Neural progenitor cell (in vitro differentiated cells): ENCODE measurements around the gene ZSWIM5. TPM values are rescaled to one million over a fixed set of nuclear protein-coding genes. Genes with fewer than 3 reads are reported as not detected.

ENCODE experiments used
- DNase-seq: peaks from one replicate; pipeline ENCODE4 v3.0.0-alpha.2; 2016; ENCODE audit warnings: low spot score
- H2AFZ ChIP-seq: fragments of 200-600 bp; sonication (generic); replicated peaks from 2 replicates; pipeline ENCODE4 v1.6.1; 2016; ENCODE audit warnings: antibody characterized with exemption
- H3F3A ChIP-seq: fragments of 200-600 bp; sonication (generic); 2 replicates; pipeline ENCODE4 v1.6.1; 2016; ENCODE audit warnings: antibody characterized with exemption, low read depth
- H3K27ac ChIP-seq: fragments of 200-600 bp; sonication (generic); 2 replicates; pipeline ENCODE4 v1.5.1; 2016; ENCODE audit warnings: mild to moderate bottlenecking
- H3K27me3 ChIP-seq: fragments of 200-600 bp; sonication (generic); 2 replicates; pipeline ENCODE4 v1.6.1; 2016; ENCODE audit warnings: mild to moderate bottlenecking, moderate library complexity
- H3K36me3 ChIP-seq: fragments of 200-600 bp; sonication (generic); 2 replicates; pipeline ENCODE4 v1.5.1; 2016
- H3K4me1 ChIP-seq: fragments of 200-600 bp; sonication (generic); 2 replicates; pipeline ENCODE4 v1.6.1; 2016; ENCODE audit warnings: mixed run types
- H3K4me2 ChIP-seq: fragments of 200-600 bp; sonication (generic); 2 replicates; pipeline ENCODE4 v1.6.1; 2016
- H3K4me3 ChIP-seq: fragments of 200-600 bp; sonication (generic); 2 replicates; pipeline ENCODE4 v1.5.1; 2016
- H3K79me2 ChIP-seq: fragments of 200-600 bp; sonication (generic); 2 replicates; pipeline ENCODE4 v1.6.1; 2016; ENCODE audit warnings: low read depth
- H3K9ac ChIP-seq: fragments of 200-600 bp; sonication (generic); 2 replicates; pipeline ENCODE4 v1.6.1; 2016
- H3K9me3 ChIP-seq: fragments of 200-600 bp; sonication (generic); 2 replicates; pipeline ENCODE4 v1.5.1; 2016; ENCODE audit warnings: low read depth
- H4K20me1 ChIP-seq: fragments of 200-600 bp; sonication (generic); 2 replicates; pipeline ENCODE4 v1.6.1; 2016; ENCODE audit warnings: low read depth
- H3K27ac Mint-ChIP-seq: 3 replicates; pipeline ENCODE4 v1.8.0; 2021; ENCODE audit warnings: mixed read lengths
- H3K27me3 Mint-ChIP-seq: 2 replicates; pipeline ENCODE4 v1.8.0; 2022; ENCODE audit warnings: low read depth, mild to moderate bottlenecking, inconsistent platforms, moderate library complexity, mixed read lengths; ENCODE audit not compliant: insufficient read depth
- H3K36me3 Mint-ChIP-seq: 3 replicates; pipeline ENCODE4 v1.8.0; 2021; ENCODE audit warnings: mixed read lengths
- H3K4me1 Mint-ChIP-seq: 3 replicates; pipeline ENCODE4 v1.8.0; 2021; ENCODE audit warnings: mixed read lengths
- H3K4me3 Mint-ChIP-seq: 3 replicates; pipeline ENCODE4 v1.8.0; 2021; ENCODE audit warnings: mild to moderate bottlenecking, moderate library complexity, mixed read lengths
- H3K9me3 Mint-ChIP-seq: 3 replicates; pipeline ENCODE4 v1.8.0; 2020; ENCODE audit warnings: mixed read lengths
- CTCF ChIP-seq: fragments of 200-600 bp; sonication (generic); IDR thresholded peaks from 2 replicates; pipeline ENCODE4 v1.5.1; 2017; ENCODE audit warnings: antibody characterized with exemption, mild to moderate bottlenecking
- EZH2 ChIP-seq: fragments of 200-600 bp; sonication (generic); IDR thresholded peaks from 2 replicates; pipeline ENCODE4 v1.6.1; 2017; ENCODE audit warnings: antibody characterized with exemption, mild to moderate bottlenecking, moderate library complexity
- EZH2phosphoT487 ChIP-seq: fragments of 200-600 bp; sonication (generic); IDR thresholded peaks from 2 replicates; pipeline ENCODE4 v1.6.1; 2017; ENCODE audit warnings: antibody characterized with exemption
- total RNA-seq: library from RNA; depleted of rRNA; stranded (reverse); fragments of >200 nt; gene quantifications from 2 replicates; pipeline ENCODE4 v1.2.3, GENCODE V29; 2015; ENCODE audit warnings: low replicate concordance

ZSWIM5 gene
- total RNA-seq, 1 donor from 2014 or later = 5.8 TPM

GRCh38 chr1:45014321-45015028, 191.9 kb downstream of the ZSWIM5 start:
- peaks cover 3% of the 10 kb centered on the region for H3K36me3 Mint-ChIP-seq
- no peaks in the 10 kb centered on the region for H3K9me3 ChIP-seq
- peak overlapping the region; percentile 77 for H3K4me3 Mint-ChIP-seq
- H3K4me3 ChIP-seq = no peak overlapping the region
- H3K4me1 Mint-ChIP-seq = peaks cover 39% of the 10 kb centered on the region
- TF ChIP-seq EZH2phosphoT487 (no peak), CTCF (peak; percentile 96)
- peaks cover 3% of the 10 kb centered on the region for H4K20me1 ChIP-seq
- H3K27ac Mint-ChIP-seq = no peak overlapping the region
- no peaks in the 10 kb centered on the region for H3K36me3 ChIP-seq
- H3K27me3 ChIP-seq = peaks cover 3% of the 10 kb centered on the region
- peaks cover 10% of the 10 kb centered on the region for H3K79me2 ChIP-seq
- no peak overlapping the region for H2AFZ ChIP-seq
- no peak overlapping the region for H3K9ac ChIP-seq
- H3K27me3 Mint-ChIP-seq = peaks cover 2% of the 10 kb centered on the region
- no peaks in the 10 kb centered on the region for H3K9me3 Mint-ChIP-seq
- DNase-seq = peak; percentile 88
- no peak overlapping the region for H3K4me2 ChIP-seq
- H3K27ac ChIP-seq = no peak overlapping the region
- peaks cover 5% of the 10 kb centered on the region for H3K4me1 ChIP-seq
- H3F3A ChIP-seq = peaks cover 7% of the 10 kb centered on the region

DNA sequence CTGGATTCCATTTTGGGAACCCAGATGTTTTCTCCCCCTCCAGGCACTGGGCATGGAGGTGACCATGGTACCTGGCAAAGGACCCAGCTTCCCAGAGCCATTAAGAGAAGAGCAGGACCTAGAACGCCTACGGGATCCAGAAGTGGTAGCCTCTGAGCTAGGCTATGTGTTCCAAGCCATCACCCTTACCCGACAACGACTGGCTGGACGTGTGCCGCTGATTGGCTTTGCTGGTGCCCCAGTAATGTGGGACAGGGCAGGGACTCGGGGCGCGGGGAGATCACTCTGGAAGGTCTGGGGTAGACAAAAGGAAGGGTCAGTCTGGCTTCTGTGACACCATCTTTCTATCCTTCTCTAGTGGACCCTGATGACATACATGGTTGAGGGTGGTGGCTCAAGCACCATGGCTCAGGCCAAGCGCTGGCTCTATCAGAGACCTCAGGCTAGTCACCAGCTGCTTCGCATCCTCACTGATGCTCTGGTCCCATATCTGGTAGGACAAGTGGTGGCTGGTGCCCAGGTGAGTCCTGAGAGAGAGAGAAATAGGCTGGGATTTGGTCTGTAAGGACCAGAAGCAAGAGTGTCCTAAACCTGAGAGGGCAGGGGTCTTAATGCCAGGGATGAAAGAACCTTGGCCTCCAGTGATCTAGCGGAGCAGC, 192.7 kb downstream of the ZSWIM5 start:
- no peak overlapping the region for H3K27ac Mint-ChIP-seq
- Histone ChIP-seq H3F3A (peaks cover 7% of the 10 kb centered on the region), H3K36me3 (no peaks in the 10 kb centered on the region), H3K79me2 (peaks cover 10% of the 10 kb centered on the region), H3K27me3 (peaks cover 3% of the 10 kb centered on the region), H3K4me1 (peaks cover 5% of the 10 kb centered on the region), H3K9ac (peak overlapping the region; percentile 64), H3K4me2 (peak overlapping the region; percentile 100), H3K9me3 (no peaks in the 10 kb centered on the region), H4K20me1 (peaks cover 3% of the 10 kb centered on the region), H3K4me3 (peak overlapping the region; percentile 90), H2AFZ (no peak overlapping the region), H3K27ac (no peak overlapping the region)
- DNase-seq = no peak
- TF ChIP-seq CTCF = no peak
- TF ChIP-seq EZH2phosphoT487 = no peak
- no peak for TF ChIP-seq EZH2
- peaks cover 3% of the 10 kb centered on the region for H3K36me3 Mint-ChIP-seq
- peaks cover 39% of the 10 kb centered on the region for H3K4me1 Mint-ChIP-seq
- no peaks in the 10 kb centered on the region for H3K9me3 Mint-ChIP-seq
- peaks cover 2% of the 10 kb centered on the region for H3K27me3 Mint-ChIP-seq
- peak overlapping the region; percentile 31 for H3K4me3 Mint-ChIP-seq

- peak; percentile 63 for DNase-seq
- H3K36me3 ChIP-seq = no peaks in the 10 kb centered on the region
- H3K4me3 ChIP-seq = peak overlapping the region; percentile 90
- peaks cover 10% of the 10 kb centered on the region for H3K79me2 ChIP-seq
- H3K4me3 Mint-ChIP-seq = peak overlapping the region; percentile 90
- peaks cover 7% of the 10 kb centered on the region for H3F3A ChIP-seq
- peak overlapping the region; percentile 47 for H3K27ac Mint-ChIP-seq
- H3K4me2 ChIP-seq = peak overlapping the region; percentile 100
- H3K9me3 Mint-ChIP-seq = no peaks in the 10 kb centered on the region
- H3K27me3 ChIP-seq = peaks cover 3% of the 10 kb centered on the region
- H3K27ac ChIP-seq = no peak overlapping the region
- peak overlapping the region; percentile 90 for H2AFZ ChIP-seq
- H3K9ac ChIP-seq = peak overlapping the region; percentile 64
- TF ChIP-seq EZH2phosphoT487 (no peak), CTCF (no peak), EZH2 (no peak)
- H3K9me3 ChIP-seq = no peaks in the 10 kb centered on the region
- H4K20me1 ChIP-seq = peaks cover 3% of the 10 kb centered on the region
- peaks cover 39% of the 10 kb centered on the region for H3K4me1 Mint-ChIP-seq
- peaks cover 2% of the 10 kb centered on the region for H3K27me3 Mint-ChIP-seq
- H3K36me3 Mint-ChIP-seq = peaks cover 3% of the 10 kb centered on the region
- peaks cover 5% of the 10 kb centered on the region for H3K4me1 ChIP-seq
Observed at GRCh38 chr1:45012639-45013278, 193.6 kb downstream of the ZSWIM5 start.
